Fibroblast of villous mesenchyme (primary cell): ENCODE measurements around the gene TPSD1. TPM values are rescaled to one million over a fixed set of nuclear protein-coding genes. Genes with fewer than 3 reads are reported as not detected.

ENCODE experiments used
- DNase-seq: peaks from one replicate; pipeline ENCODE4 v3.0.0-alpha.2; 2010; ENCODE audit warnings: low read depth
- H3K4me3 ChIP-seq: 2 replicates; pipeline ENCODE4 v1.5.1; 2011; ENCODE audit warnings: low read depth, mild to moderate bottlenecking, low read length
- total RNA-seq: library from RNA; depleted of rRNA; stranded (reverse); fragments of >200 nt; gene quantifications from 2 replicates; pipeline ENCODE4 v1.2.3, GENCODE V29; 2012
- TF ChIP-seq, protein P1 (sequence below): IDR thresholded peaks from 2 replicates; pipeline ENCODE4 v1.5.1; 2012; ENCODE audit warnings: low read depth, mild to moderate bottlenecking, low read length; ENCODE audit not compliant: insufficient read depth

TPSD1 gene
- total RNA-seq, 1 donor = not detected

- no peak overlapping the region for H3K4me3 ChIP-seq
- DNase-seq = no peak
- TF ChIP-seq, protein P1, sequence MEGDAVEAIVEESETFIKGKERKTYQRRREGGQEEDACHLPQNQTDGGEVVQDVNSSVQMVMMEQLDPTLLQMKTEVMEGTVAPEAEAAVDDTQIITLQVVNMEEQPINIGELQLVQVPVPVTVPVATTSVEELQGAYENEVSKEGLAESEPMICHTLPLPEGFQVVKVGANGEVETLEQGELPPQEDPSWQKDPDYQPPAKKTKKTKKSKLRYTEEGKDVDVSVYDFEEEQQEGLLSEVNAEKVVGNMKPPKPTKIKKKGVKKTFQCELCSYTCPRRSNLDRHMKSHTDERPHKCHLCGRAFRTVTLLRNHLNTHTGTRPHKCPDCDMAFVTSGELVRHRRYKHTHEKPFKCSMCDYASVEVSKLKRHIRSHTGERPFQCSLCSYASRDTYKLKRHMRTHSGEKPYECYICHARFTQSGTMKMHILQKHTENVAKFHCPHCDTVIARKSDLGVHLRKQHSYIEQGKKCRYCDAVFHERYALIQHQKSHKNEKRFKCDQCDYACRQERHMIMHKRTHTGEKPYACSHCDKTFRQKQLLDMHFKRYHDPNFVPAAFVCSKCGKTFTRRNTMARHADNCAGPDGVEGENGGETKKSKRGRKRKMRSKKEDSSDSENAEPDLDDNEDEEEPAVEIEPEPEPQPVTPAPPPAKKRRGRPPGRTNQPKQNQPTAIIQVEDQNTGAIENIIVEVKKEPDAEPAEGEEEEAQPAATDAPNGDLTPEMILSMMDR = no peak
Observed at GRCh38 chr16:1272453-1273198, 16.8 kb downstream of the TPSD1 start.

DNA sequence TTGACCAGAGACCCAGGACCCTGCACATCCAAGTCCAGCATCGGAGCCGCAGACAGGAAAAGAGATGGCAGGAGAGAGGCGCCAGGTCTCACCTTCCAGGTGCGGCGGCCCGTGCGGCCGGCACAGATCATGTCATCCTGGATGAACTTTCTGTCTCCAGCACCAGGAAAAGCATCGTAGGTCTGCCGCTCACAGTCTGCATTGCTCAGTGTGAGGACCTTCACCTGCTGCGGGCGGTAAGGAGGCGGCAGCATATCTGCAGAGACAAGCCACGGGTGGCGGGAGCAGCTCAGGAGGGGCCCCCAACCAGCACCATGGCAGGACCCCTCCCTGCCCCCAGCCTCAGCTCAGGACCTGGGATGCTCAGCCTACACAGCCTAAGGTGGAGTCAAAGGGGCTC is 17.9 kb downstream of the TPSD1 start:
- TF ChIP-seq, protein P1 = no peak
- H3K4me3 ChIP-seq = no peak overlapping the region
- no peak for DNase-seq

- TF ChIP-seq, protein P1 = no peak
- no peak for DNase-seq
Observed at GRCh38 chr16:1274767-1275166, 18.9 kb downstream of the TPSD1 start.

GRCh38 chr16:1275791-1276579 is 20.1 kb downstream of the TPSD1 start:
- TF ChIP-seq, protein P1 = no peak
- no peak for DNase-seq
- no peak overlapping the region for H3K4me3 ChIP-seq

More at GRCh38 chr16:1274767-1275166, 18.9 kb downstream of the TPSD1 start:
- no peak overlapping the region for H3K4me3 ChIP-seq

DNA sequence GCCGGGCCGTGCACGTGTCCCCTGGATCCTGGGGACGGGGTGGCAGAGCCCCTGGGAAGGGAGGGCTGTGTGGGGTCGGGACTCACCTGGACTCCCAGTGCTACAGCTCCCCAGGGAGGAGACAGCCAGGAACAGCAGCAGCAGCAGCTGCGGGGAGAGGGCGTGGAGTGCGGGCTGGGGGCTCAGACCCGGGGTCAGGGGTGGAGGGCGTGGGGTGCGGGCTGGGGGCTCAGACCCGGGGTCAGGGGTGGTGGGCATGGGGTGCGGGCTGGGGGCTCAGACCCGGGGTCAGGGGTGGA is 20.7 kb downstream of the TPSD1 start:
- DNase-seq = no peak
- H3K4me3 ChIP-seq = no peak overlapping the region
- TF ChIP-seq, protein P1 = no peak

- TF ChIP-seq, protein P1 = no peak
- DNase-seq = no peak
- H3K4me3 ChIP-seq = no peak overlapping the region
Observed at GRCh38 chr16:1277151-1277598, 21.3 kb downstream of the TPSD1 start.
